NCI-H1105 (cell line): ENCODE data around the gene DDR1.
"Not testable (repeated sequence)": the region's sequence is repeated elsewhere in the genome, so short reads cannot be mapped to it uniquely, and the experiment has no call there.

Experiments
- DNase-seq: peaks from one replicate; lab custom pipeline; 2025; lab: John Stamatoyannopoulos, UW

The DDR1 gene

GRCh38 chr6:30894935-30895334 is 10.6 kb downstream of the DDR1 start:
- DNase-seq, result no peak

DNA sequence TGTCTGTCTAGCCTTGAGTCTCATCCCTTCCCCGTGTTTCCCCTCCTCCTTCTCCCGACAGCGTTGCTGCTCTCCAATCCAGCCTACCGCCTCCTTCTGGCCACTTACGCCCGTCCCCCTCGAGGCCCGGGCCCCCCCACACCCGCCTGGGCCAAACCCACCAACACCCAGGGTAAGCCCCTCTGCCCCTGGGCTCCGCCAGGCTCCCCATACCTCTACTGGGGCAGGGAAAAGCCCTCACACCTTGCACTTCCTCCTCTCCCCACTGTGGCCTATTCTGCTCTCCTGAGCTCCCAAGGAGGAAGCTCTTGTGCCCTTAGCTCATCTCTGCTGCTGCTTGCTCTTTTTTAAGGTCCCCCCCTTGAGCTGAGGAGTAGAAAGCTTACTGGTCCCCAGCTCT is 11.0 kb downstream of the DDR1 start:
- DNase-seq, result no peak

- no peak for DNase-seq
Measured at GRCh38 chr6:30896541-30896940, 12.2 kb downstream of the DDR1 start.

DNA sequence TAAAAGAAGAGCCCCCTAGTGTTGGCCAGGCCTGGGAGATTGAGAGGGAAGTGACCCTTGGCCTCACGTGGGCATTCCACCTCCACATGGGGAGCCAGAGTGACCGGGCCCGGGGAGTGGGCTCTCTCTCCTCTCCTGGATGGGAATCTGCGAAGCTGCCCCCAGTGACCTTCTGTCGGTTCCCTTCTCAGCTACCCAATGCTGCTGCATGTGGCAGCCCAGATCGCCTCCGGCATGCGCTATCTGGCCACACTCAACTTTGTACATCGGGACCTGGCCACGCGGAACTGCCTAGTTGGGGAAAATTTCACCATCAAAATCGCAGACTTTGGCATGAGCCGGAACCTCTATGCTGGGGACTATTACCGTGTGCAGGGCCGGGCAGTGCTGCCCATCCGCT is 13.6 kb downstream of the DDR1 start:
- no peak for DNase-seq

GRCh38 chr6:30898750-30899360 is 14.5 kb downstream of the DDR1 start:
- DNase-seq, result no peak

- no peak for DNase-seq
Measured at GRCh38 chr6:30900863-30901417, 16.6 kb downstream of the DDR1 start.

- DNase-seq, result no peak
Measured at GRCh38 chr6:30901436-30901835, 17.1 kb downstream of the DDR1 start.

DNA sequence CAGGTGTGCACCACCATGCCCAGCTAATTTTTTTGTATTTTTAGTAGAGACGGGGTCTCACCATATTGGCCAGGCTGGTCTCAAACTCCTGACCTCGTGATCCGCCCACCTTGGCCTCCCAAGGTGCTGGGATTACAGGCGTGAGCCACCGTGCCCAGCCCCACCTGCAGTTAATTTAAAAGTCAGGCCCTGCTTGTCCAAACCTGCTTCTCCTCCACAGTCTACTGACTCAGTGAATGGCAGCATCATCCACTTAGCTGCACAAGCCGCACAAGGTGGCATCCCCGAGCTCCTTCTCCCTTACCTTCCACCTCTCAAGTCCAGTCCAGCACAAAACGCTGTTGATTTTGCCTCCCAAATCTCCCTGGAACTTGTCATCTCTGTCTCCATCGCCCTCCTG is 17.9 kb downstream of the DDR1 start:
- DNase-seq, result not testable (repeated sequence)

DNA sequence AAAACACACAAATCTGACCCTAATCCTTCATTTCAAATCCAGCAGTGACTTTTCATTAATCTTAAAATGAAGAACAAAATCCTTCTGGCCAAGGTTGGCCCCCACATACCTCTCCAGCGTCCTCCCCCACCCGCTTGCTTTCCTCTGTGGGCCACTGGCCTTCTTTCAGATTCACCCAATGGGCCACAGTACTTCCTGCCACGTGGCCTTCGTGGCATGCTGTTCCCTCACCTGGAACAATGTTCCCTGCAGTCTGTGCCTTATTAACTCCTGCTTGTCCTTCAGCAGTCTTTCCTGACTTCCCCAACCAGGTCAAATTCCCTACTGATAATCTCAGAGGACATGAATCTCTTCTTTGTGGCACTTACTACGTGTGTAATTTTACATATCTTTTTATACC is 18.4 kb downstream of the DDR1 start:
- DNase-seq, result no peak

DNA sequence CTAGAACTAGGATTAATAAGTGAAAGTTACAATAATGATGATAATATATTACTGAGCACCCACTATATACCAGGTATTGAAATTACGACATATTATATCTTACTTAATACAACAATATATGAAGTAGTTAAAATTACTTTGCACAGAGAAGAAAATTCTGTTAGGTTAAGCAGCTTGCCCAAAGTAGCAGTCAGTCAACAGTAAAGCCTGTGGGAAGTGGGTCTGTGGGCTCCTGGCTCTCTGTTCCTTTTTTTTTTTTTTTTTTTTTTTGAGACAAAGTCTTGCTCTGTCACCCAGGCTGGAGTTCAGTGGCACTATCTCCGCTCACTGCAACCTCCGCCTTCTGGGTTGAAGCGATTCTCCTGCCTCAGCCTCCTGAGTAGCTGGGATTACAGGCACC is 18.9 kb downstream of the DDR1 start:
- DNase-seq, result no peak

DNA sequence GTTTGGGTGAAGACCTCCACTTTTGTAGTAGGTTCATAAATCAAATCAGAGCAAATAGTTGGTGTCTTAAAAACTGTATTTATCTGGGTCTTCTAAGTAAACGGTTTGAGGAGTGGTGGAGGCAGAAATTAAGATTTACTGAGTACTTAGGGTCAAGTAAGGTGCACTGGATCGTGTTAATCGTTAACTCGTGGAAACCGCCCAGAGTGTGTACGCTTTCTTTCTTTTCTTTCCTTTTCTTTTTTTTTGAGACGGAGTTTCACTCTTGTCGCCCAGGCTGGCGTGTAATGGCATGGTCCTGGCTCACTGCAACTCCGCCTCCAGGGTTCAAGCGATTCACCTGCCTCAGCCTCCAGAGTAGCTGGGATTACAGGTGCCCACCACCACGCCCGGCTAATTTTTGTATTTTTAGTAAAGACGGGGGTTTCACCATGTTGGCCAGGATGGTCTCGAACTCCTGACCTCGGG is 23.0 kb downstream of the DDR1 start:
- DNase-seq, result not testable (repeated sequence)

- DNase-seq, result peak; percentile 98
Measured at GRCh38 chr6:30907758-30908591, 23.7 kb downstream of the DDR1 start, which contains the start of gene GTF2H4. Gene GTF2H4 (plus strand): TSS chr6:30908207.

DNA sequence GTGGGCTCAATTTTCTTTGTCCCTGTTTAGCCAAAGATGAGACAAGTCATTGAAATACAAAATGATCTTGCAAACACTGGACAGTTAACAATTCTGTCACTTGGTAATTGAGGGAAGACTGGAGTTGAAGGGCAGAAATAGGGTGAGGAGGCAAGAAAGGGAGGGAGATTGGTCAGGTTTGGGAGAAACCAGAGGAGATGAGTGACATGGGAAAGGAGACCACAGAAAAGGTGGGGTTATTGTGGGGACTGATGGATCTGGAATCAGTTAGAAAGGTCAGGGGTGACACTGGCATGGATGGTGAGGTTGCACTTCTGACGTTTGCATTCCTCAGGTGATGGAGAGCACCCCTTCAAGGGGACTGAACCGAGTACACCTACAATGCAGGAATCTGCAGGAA is 24.4 kb downstream of the DDR1 start:
- DNase-seq, result no peak

DNA sequence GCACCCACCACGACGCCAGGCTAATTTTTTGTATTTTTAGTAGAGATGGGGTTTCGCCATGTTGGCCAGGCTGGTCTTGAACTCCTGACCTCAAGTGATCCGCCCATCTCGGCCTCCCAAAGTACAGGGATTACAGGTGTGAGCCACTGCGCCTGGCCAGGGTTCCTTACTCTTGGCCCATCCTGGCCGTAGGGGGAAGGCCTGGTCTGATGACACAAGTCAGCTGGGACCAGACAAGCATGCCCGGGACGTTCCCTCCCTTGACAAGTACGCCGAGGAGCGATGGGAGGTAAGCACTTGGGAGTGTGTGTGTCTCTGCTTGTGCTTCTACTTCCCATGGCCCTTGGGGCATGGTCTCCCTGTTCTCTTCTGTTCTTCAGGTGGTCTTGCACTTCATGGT is 26.2 kb downstream of the DDR1 start:
- DNase-seq, result not testable (repeated sequence)

DNA sequence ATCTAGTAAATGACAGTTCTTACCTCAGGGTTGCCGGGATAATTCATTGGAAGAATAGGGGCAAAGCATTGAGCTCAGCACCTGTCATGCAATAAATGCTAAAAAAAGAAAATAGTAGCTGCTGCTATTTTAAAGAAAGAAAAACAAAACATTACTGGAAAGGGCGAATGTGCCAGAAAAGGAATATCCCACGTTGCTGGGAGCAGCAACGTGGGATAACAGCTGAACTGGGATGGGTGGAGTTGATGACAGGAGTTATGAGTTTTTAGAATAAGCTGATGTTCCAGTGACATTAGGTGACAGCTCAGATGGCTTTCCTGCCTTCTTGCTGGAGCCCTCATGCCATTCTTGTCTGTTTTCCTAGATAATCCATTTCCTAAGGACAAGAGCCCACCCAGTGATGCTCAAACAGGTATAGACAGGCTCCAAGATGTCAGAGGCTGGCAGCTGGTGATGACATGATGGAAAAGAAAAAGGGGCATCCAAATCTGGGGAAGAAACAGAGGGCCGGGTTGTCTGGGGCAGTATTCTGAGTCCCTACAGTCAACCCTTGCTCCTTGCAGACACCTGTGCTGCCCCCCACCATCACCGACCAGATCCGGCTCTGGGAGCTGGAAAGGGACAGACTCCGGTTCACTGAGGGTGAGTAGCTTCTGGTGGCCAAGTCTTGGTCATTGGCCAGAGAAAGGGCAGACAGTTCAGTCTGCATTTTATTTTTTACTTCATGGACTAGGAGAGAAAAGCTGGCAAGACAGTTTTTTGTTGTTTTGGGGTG is 28.6 kb downstream of the DDR1 start:
- no peak for DNase-seq

DNA sequence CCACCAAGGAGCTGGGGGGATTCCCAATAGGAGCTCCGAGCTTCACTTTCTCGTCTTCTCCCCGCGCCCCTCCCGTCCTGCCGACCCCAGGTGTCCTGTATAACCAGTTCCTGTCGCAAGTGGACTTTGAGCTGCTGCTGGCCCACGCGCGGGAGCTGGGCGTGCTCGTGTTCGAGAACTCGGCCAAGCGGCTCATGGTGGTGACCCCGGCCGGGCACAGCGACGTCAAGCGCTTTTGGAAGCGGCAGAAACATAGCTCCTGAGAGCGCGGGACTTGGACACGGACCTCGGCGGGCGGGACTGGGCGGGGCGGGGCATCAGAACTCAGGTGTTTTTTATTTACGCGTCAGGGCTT is 29.4 kb downstream of the DDR1 start:
- DNase-seq, result no peak

DNA sequence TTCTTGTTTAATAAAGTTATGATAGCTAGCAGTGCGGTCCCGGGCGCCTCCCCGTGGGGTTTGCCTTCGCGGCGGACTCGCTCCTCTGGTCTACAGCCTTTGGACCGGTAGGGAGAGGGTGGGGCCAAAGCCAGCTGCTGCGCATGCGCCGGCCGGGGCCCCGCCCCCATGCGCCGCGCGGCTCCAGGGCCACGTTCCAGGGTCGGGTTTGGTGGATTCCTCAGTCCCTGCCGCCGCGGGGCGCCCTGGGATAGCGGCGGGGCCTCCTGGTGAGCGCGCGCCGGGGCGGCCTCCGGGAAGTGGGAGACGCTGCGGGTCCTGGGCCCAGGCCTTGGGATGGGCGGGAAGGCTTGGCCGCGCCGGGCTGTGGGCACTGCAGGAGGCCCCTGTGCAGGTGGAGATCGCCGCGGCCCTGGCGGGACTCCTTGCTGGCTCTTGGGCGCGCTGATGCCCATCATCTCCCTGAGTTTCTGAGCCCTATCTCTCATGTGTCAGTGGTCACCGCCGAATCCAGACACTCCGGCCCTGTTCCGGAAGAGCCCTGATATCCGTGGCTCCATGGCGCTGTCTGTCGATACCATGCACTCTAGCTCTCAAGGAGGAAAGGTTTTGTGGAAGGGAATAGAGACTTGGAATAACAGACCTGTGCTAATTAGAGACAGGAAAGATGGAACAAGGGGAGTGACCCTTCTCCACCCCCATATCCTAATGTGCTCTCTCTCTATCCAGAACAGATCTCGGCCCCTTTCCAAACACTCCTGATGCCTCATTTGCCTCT is 29.9 kb downstream of the DDR1 start, which contains the start of gene VARS2:
TSS of gene VARS2 (plus strand) at position 163 of the 778 bp plus-strand sequence. CDS start at position 762, 599 bp downstream.
- peak; percentile 87 for DNase-seq

- DNase-seq, result no peak
Measured at GRCh38 chr6:30914854-30915590, 30.7 kb downstream of the DDR1 start.

GRCh38 chr6:30915591-30915946 is 31.2 kb downstream of the DDR1 start:
- peak; percentile 27 for DNase-seq

GRCh38 chr6:30917041-30917440 is 32.7 kb downstream of the DDR1 start:
- no peak for DNase-seq

DNA sequence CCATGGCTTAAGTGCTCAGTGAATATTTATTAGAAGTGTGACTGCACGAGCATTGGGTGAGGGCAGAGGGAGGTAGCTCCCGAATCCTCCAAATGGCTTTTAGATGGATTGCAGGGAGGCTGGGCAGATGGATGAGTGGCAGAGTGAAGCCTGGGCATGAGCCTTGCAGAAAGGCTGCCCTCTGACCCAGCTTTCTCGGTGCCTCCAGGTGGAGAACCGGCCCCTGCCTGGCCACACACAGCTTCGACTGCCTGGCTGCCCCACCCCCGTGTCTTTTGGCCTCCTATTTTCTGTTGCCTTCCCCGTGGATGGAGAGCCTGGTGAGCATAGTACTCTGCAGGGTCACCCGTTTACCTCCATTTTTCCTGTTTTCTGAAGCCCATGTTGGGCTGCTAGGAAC is 33.2 kb downstream of the DDR1 start:
- no peak for DNase-seq
